Measurements from ENCODE around the gene RASSF10. TPM values are rescaled to one million over a fixed set of nuclear protein-coding genes. Genes with fewer than 3 reads are reported as not detected.

The RASSF10 gene
- total RNA-seq, 1 experiment from 2014 or later = 3.2 TPM

- peak; percentile 98 for ATAC-seq
- no peak overlapping the region for H3K4me3 Mint-ChIP-seq
- H3K9me3 Mint-ChIP-seq = no peaks in the 10 kb centered on the region
- H3K4me1 Mint-ChIP-seq = peaks cover 11% of the 10 kb centered on the region; the same call in 1 of the 2 replicates
- no peaks in the 10 kb centered on the region for H3K36me3 Mint-ChIP-seq
- no peak for TF ChIP-seq CREB1 (CRISPR knock-in tag; IDR thresholded peaks at IDR 0.05)
- TF ChIP-seq ZNF671 (CRISPR knock-in tag; IDR thresholded peaks at IDR 0.05) = no peak
- no peak for TF ChIP-seq PREB (CRISPR knock-in tag; IDR thresholded peaks at IDR 0.05; ENCODE audit: borderline replicate concordance)
- TF ChIP-seq ZNF232 (CRISPR knock-in tag; IDR thresholded peaks at IDR 0.05) = no peak
- peak; percentile 78 for TF ChIP-seq CTCF (IDR thresholded peaks at IDR 0.05)
- peaks cover 8% of the 10 kb centered on the region for H3K27me3 Mint-ChIP-seq (ENCODE audit: low read depth)
- DNase-seq (ENCODE audit: low spot score) = peak; percentile 88
- ChIA-PET CTCF (interaction anchor here (0.5 to 6.8 kb wide), 67 partner anchors 9 to 942 kb away, joined by 3 to 61 read pairs (median 4); partner anchors contain the start of genes PARVA and RASSF10), POLR2A (no interaction called here)
- no peak overlapping the region for H3K27ac Mint-ChIP-seq
These were observed 45.2 kb upstream of the RASSF10 start for GRCh38 chr11:12963792-12964536.

- ATAC-seq = no peak
- no peak for DNase-seq (ENCODE audit: low spot score)
- Mint-ChIP-seq H3K9me3 (no peaks in the 10 kb centered on the region), H3K4me3 (no peak overlapping the region), H3K27ac (no peak overlapping the region), H3K27me3 (ENCODE audit: low read depth) (peaks cover 8% of the 10 kb centered on the region), H3K4me1 (peaks cover 11% of the 10 kb centered on the region; the same call in 1 of the 2 replicates), H3K36me3 (no peaks in the 10 kb centered on the region)
- TF ChIP-seq TEAD4 (CRISPR knock-in tag; IDR thresholded peaks at IDR 0.05) (no peak), ATF1 (CRISPR knock-in tag; IDR thresholded peaks at IDR 0.05) (no peak), FOXP1 (CRISPR knock-in tag; IDR thresholded peaks at IDR 0.05; ENCODE audit: borderline replicate concordance) (no peak), GTF2I (CRISPR knock-in tag; conservative IDR thresholded peaks at IDR 0.05) (no peak), ESRRA (CRISPR knock-in tag; IDR thresholded peaks at IDR 0.05; ENCODE audit: borderline replicate concordance) (no peak), NFYB (CRISPR knock-in tag; conservative IDR thresholded peaks at IDR 0.05; ENCODE audit: low read depth) (no peak), MYBL2 (CRISPR knock-in tag; IDR thresholded peaks at IDR 0.05) (no peak), ARID4B (CRISPR knock-in tag; IDR thresholded peaks at IDR 0.05; ENCODE audit: borderline replicate concordance) (no peak), SMAD4 (CRISPR knock-in tag; IDR thresholded peaks at IDR 0.05) (no peak), ZNF317 (CRISPR knock-in tag; IDR thresholded peaks at IDR 0.05; ENCODE audit: borderline replicate concordance, low read depth) (no peak), ZNF121 (CRISPR knock-in tag; IDR thresholded peaks at IDR 0.05) (no peak), E2F1 (CRISPR knock-in tag; IDR thresholded peaks at IDR 0.05) (no peak), CTCF (IDR thresholded peaks at IDR 0.05) (no peak), ZNF263 (CRISPR knock-in tag; IDR thresholded peaks at IDR 0.05; ENCODE audit: low read depth) (no peak)
- POLR2A ChIA-PET = no interaction called here
- CTCF ChIA-PET = interaction anchor here (1.0 to 6.8 kb wide), 26 partner anchors 8 to 676 kb away, joined by 3 to 61 read pairs (median 8); partner anchors contain the start of gene RASSF10
These were observed 44.5 kb upstream of the RASSF10 start for GRCh38 chr11:12964650-12965049.
